ENCODE data around the gene PCDHB5.
"Not testable (repeated sequence)": the region's sequence is repeated elsewhere in the genome, so short reads cannot be mapped to it uniquely, and the experiment has no call there.

PCDHB5 gene

GRCh38 chr5:141155540-141156374, 20.8 kb downstream of the PCDHB5 start:
- no peak for DNase-seq

- not testable (repeated sequence) for DNase-seq
These were observed 22.4 kb downstream of the PCDHB5 start for GRCh38 chr5:141157356-141157755.

- DNase-seq = not testable (repeated sequence)
These were observed 22.9 kb downstream of the PCDHB5 start for GRCh38 chr5:141157901-141158300.

- DNase-seq = no peak
These were observed 37.6 kb downstream of the PCDHB5 start, which contains the start of gene PCDHB7 for GRCh38 chr5:141172381-141173204. Gene PCDHB7 (plus strand): TSS chr5:141172644. CDS start chr5:141172836, 192 bp downstream.

- not testable (repeated sequence) for DNase-seq
These were observed 39.5 kb downstream of the PCDHB5 start for GRCh38 chr5:141174291-141175104.

- no peak for DNase-seq
These were observed 40.9 kb downstream of the PCDHB5 start for GRCh38 chr5:141175933-141176332.

GRCh38 chr5:141177577-141178191, 42.7 kb downstream of the PCDHB5 start, which contains the start of gene PCDHB8:
Gene PCDHB8 (plus strand): TSS chr5:141177790. CDS start chr5:141178035, 245 bp downstream.
- DNase-seq = peak; percentile 60

- not testable (repeated sequence) for DNase-seq
These were observed 44.4 kb downstream of the PCDHB5 start for GRCh38 chr5:141179371-141179770.

GRCh38 chr5:141179876-141180275, 44.9 kb downstream of the PCDHB5 start:
- not testable (repeated sequence) for DNase-seq

GRCh38 chr5:141180313-141180712, 45.3 kb downstream of the PCDHB5 start:
- DNase-seq = no peak

GRCh38 chr5:141182248-141182647, 47.2 kb downstream of the PCDHB5 start, which contains the start of gene PCDHB16:
Gene PCDHB16 (plus strand): TSS chr5:141182387. CDS start chr5:141182560, 173 bp downstream.
- DNase-seq = no peak

GRCh38 chr5:141184117-141184855, 49.3 kb downstream of the PCDHB5 start:
- DNase-seq = not testable (repeated sequence)

- DNase-seq = no peak
These were observed 52.0 kb downstream of the PCDHB5 start, which contains the start of gene PCDHB9 for GRCh38 chr5:141186897-141187512. Gene PCDHB9 (plus strand): TSS chr5:141187161. CDS start chr5:141187319, 158 bp downstream.

Data from NCI-H1436 (cell line).